HEK293 (cell line): ENCODE results near the gene GTF3C4.

Experiments used
- BCL11A ChIP-seq: fragments of 450-650 bp; formaldehyde crosslinking; IDR thresholded peaks from 2 replicates; pipeline ENCODE4 v1.5.1; 2016; ENCODE audit warnings: low read depth, missing biosample characterization, missing genetic modification characterization
- KLF7 ChIP-seq: fragments of 450-650 bp; formaldehyde crosslinking; IDR thresholded peaks from 2 replicates; pipeline ENCODE4 v1.5.1; 2016; ENCODE audit warnings: missing biosample characterization, missing genetic modification characterization, borderline replicate concordance
- KLF9 ChIP-seq: fragments of 450-650 bp; formaldehyde crosslinking; IDR thresholded peaks from 2 replicates; pipeline ENCODE4 v1.5.1; 2016; ENCODE audit warnings: missing biosample characterization, missing genetic modification characterization, low read depth
- MEIS1 ChIP-seq: sonication (generic); formaldehyde crosslinking; IDR thresholded peaks from 2 replicates; pipeline ENCODE4 v1.8.1; 2022; ENCODE audit warnings: missing genetic modification reagents, mild to moderate bottlenecking, borderline replicate concordance
- OSR2 ChIP-seq: fragments of 450-650 bp; formaldehyde crosslinking; IDR thresholded peaks from 2 replicates; pipeline ENCODE4 v1.5.1; 2016; ENCODE audit warnings: missing biosample characterization, missing genetic modification characterization
- SP3 ChIP-seq: fragments of 450-650 bp; formaldehyde crosslinking; IDR thresholded peaks from 2 replicates; pipeline ENCODE4 v1.5.1; 2016; ENCODE audit warnings: missing biosample characterization, missing genetic modification characterization
- ZBTB8A ChIP-seq: fragments of 450-650 bp; formaldehyde crosslinking; IDR thresholded peaks from 2 replicates; pipeline ENCODE4 v1.5.1; 2016; ENCODE audit warnings: missing biosample characterization, missing genetic modification characterization
- ZNF174 ChIP-seq: fragments of 450-650 bp; formaldehyde crosslinking; IDR thresholded peaks from 2 replicates; pipeline ENCODE4 v1.5.0; 2017; ENCODE audit warnings: missing biosample characterization, mild to moderate bottlenecking, missing genetic modification characterization
- ZNF19 ChIP-seq: fragments of 450-650 bp; formaldehyde crosslinking; IDR thresholded peaks from 2 replicates; pipeline ENCODE4; 2016; ENCODE audit warnings: missing biosample characterization, missing genetic modification characterization, low read depth
- ZNF23 ChIP-seq: fragments of 450-650 bp; formaldehyde crosslinking; IDR thresholded peaks from 2 replicates; pipeline ENCODE4 v1.5.1; 2016; ENCODE audit warnings: missing biosample characterization, missing genetic modification characterization, borderline replicate concordance
- ZNF266 ChIP-seq: fragments of 450-650 bp; formaldehyde crosslinking; IDR thresholded peaks from 2 replicates; pipeline ENCODE4 v1.5.1; 2016; ENCODE audit warnings: missing biosample characterization, missing genetic modification characterization, low read depth
- ZNF354C ChIP-seq: fragments of 450-650 bp; formaldehyde crosslinking; IDR thresholded peaks from 2 replicates; pipeline ENCODE4 v1.5.1; 2016; ENCODE audit warnings: missing biosample characterization, missing genetic modification characterization, low read depth, borderline replicate concordance
- ZNF366 ChIP-seq: fragments of 450-650 bp; formaldehyde crosslinking; conservative IDR thresholded peaks from 2 replicates; pipeline ENCODE4 v1.5.1; 2016; ENCODE audit warnings: missing biosample characterization, missing genetic modification characterization
- ZNF416 ChIP-seq: fragments of 450-650 bp; formaldehyde crosslinking; IDR thresholded peaks from 2 replicates; pipeline ENCODE4 v1.5.1; 2016; ENCODE audit warnings: missing biosample characterization, missing genetic modification characterization
- ZNF548 ChIP-seq: fragments of 450-650 bp; formaldehyde crosslinking; IDR thresholded peaks from 2 replicates; pipeline ENCODE4 v1.5.1; 2016; ENCODE audit warnings: missing biosample characterization, missing genetic modification characterization
- TF ChIP-seq, protein P1 (sequence below): fragments of 450-650 bp; formaldehyde crosslinking; IDR thresholded peaks from 2 replicates; pipeline ENCODE4 v1.5.1; 2016; ENCODE audit warnings: missing biosample characterization, missing genetic modification characterization
- TF ChIP-seq, protein P2 (sequence below): fragments of 450-650 bp; formaldehyde crosslinking; IDR thresholded peaks from 2 replicates; pipeline ENCODE4 v1.5.1; 2016; ENCODE audit warnings: missing biosample characterization, missing genetic modification characterization
- TF ChIP-seq, protein P3 (sequence below): fragments of 450-650 bp; formaldehyde crosslinking; IDR thresholded peaks from 2 replicates; pipeline ENCODE4 v1.5.1; 2017; ENCODE audit warnings: missing biosample characterization, missing genetic modification characterization
- TF ChIP-seq, protein P4 (sequence below): fragments of 450-650 bp; formaldehyde crosslinking; IDR thresholded peaks from 2 replicates; pipeline ENCODE4 v1.5.1; 2016; ENCODE audit warnings: missing biosample characterization, missing genetic modification characterization
- TF ChIP-seq, protein P5 (sequence below): fragments of 450-650 bp; formaldehyde crosslinking; IDR thresholded peaks from 2 replicates; pipeline ENCODE4 v1.5.1; 2016; ENCODE audit warnings: missing biosample characterization, missing genetic modification characterization
- TF ChIP-seq, protein P6 (sequence below): fragments of 450-650 bp; formaldehyde crosslinking; IDR thresholded peaks from 2 replicates; pipeline ENCODE4 v1.5.1; 2017; ENCODE audit warnings: missing biosample characterization, missing genetic modification characterization

GTF3C4 gene

DNA sequence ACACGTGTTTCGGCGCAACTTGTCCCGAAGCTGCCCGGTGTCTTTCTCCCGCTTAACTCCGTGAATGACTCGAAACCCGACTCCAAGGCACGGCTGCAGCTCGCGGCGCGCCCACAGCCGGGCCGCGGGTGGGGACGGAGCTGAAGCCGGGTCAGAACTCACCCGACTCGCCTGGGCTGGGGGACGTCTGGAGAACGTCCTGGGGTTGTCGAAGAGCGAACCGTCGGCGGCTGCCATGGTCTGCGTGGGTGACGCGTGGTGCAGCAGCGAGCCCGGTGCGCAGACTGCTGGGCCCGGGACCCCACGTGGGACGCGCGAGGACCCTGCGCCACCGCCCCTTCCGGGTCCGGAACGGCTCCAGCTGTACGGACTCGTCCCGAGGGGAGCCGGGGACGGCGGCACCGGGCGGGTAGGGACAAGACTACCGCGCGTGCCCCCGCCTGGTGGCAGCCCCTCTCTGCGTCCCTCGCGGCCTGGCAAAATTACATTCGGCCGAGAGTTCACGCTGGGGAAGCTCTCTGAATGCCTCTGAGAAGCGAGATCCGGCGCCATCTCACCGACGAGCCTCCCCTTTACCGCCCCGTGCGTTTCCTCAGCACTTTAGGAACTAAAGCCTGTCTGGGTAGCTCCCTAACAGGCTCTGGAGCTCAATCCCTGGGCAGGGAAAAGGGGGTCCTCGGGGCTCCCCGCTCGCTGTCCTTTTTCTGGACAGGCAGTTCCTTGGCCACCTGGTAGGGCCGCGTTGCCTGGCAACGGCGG, 387 bp upstream of the GTF3C4 start, which contains the start of gene DDX31 (continued):
- TF ChIP-seq, protein P1, sequence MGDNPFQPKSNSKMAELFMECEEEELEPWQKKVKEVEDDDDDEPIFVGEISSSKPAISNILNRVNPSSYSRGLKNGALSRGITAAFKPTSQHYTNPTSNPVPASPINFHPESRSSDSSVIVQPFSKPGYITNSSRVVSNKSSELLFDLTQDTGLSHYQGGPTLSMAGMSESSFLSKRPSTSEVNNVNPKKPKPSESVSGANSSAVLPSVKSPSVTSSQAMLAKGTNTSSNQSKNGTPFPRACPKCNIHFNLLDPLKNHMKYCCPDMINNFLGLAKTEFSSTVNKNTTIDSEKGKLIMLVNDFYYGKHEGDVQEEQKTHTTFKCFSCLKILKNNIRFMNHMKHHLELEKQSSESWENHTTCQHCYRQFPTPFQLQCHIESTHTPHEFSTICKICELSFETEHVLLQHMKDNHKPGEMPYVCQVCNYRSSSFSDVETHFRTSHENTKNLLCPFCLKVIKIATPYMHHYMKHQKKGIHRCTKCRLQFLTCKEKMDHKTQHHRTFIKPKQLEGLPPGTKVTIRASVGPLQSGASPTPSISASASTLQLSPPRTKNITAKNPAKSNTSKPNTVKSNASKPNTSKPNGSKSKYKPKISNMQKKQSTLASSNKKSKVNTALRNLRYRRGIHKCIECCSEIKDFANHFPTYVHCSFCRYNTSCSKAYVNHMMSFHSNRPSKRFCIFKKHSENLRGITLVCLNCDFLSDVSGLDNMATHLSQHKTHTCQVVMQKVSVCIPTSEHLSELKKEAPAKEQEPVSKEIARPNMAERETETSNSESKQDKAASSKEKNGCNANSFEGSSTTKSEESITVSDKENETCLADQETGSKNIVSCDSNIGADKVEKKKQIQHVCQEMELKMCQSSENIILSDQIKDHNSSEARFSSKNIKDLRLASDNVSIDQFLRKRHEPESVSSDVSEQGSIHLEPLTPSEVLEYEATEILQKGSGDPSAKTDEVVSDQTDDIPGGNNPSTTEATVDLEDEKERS, result peak; percentile 7; the same call in 1 of the 2 replicates
- TF ChIP-seq ZNF266 (no peak), ZNF366 (tag by site-specific recombination) (0 out of 2 replicates have a peak, but pooled peaks have one; percentile 15), ZNF19 (tag by site-specific recombination) (no peak), ZNF174 (tag by site-specific recombination) (no peak), SP3 (tag by site-specific recombination) (peak; percentile 57), ZNF354C (tag by site-specific recombination) (no peak), OSR2 (tag by site-specific recombination) (peak; percentile 15; the same call in 1 of the 2 replicates), MEIS1 (no peak), ZNF548 (tag by site-specific recombination) (no peak), BCL11A (no peak), KLF7 (tag by site-specific recombination) (peak; percentile 86), ZNF23 (tag by site-specific recombination) (no peak), ZBTB8A (tag by site-specific recombination) (peak; percentile 64), ZNF416 (tag by site-specific recombination) (no peak), KLF9 (peak; percentile 94)
- TF ChIP-seq, protein P2, sequence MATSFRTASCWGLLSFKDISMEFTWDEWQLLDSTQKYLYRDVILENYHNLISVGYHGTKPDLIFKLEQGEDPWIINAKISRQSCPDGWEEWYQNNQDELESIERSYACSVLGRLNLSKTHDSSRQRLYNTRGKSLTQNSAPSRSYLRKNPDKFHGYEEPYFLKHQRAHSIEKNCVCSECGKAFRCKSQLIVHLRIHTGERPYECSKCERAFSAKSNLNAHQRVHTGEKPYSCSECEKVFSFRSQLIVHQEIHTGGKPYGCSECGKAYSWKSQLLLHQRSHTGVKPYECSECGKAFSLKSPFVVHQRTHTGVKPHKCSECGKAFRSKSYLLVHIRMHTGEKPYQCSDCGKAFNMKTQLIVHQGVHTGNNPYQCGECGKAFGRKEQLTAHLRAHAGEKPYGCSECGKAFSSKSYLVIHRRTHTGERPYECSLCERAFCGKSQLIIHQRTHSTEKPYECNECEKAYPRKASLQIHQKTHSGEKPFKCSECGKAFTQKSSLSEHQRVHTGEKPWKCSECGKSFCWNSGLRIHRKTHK (tag by site-specific recombination), result no peak
- TF ChIP-seq, protein P3, sequence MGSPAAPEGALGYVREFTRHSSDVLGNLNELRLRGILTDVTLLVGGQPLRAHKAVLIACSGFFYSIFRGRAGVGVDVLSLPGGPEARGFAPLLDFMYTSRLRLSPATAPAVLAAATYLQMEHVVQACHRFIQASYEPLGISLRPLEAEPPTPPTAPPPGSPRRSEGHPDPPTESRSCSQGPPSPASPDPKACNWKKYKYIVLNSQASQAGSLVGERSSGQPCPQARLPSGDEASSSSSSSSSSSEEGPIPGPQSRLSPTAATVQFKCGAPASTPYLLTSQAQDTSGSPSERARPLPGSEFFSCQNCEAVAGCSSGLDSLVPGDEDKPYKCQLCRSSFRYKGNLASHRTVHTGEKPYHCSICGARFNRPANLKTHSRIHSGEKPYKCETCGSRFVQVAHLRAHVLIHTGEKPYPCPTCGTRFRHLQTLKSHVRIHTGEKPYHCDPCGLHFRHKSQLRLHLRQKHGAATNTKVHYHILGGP (tag by site-specific recombination), result no peak
- TF ChIP-seq, protein P4, sequence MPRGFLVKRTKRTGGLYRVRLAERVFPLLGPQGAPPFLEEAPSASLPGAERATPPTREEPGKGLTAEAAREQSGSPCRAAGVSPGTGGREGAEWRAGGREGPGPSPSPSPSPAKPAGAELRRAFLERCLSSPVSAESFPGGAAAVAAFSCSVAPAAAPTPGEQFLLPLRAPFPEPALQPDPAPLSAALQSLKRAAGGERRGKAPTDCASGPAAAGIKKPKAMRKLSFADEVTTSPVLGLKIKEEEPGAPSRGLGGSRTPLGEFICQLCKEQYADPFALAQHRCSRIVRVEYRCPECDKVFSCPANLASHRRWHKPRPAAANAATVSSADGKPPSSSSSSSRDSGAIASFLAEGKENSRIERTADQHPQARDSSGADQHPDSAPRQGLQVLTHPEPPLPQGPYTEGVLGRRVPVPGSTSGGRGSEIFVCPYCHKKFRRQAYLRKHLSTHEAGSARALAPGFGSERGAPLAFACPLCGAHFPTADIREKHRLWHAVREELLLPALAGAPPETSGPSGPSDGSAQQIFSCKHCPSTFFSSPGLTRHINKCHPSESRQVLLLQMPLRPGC, result peak; percentile 44; the same call in 1 of the 2 replicates
- TF ChIP-seq, protein P5, sequence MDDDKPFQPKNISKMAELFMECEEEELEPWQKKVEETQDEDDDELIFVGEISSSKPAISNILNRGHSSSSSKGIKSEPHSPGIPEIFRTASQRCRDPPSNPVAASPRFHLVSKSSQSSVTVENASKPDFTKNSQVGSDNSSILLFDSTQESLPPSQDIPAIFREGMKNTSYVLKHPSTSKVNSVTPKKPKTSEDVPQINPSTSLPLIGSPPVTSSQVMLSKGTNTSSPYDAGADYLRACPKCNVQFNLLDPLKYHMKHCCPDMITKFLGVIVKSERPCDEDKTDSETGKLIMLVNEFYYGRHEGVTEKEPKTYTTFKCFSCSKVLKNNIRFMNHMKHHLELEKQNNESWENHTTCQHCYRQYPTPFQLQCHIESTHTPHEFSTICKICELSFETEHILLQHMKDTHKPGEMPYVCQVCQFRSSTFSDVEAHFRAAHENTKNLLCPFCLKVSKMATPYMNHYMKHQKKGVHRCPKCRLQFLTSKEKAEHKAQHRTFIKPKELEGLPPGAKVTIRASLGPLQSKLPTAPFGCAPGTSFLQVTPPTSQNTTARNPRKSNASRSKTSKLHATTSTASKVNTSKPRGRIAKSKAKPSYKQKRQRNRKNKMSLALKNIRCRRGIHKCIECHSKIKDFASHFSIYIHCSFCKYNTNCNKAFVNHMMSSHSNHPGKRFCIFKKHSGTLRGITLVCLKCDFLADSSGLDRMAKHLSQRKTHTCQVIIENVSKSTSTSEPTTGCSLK, result no peak
- TF ChIP-seq, protein P6, sequence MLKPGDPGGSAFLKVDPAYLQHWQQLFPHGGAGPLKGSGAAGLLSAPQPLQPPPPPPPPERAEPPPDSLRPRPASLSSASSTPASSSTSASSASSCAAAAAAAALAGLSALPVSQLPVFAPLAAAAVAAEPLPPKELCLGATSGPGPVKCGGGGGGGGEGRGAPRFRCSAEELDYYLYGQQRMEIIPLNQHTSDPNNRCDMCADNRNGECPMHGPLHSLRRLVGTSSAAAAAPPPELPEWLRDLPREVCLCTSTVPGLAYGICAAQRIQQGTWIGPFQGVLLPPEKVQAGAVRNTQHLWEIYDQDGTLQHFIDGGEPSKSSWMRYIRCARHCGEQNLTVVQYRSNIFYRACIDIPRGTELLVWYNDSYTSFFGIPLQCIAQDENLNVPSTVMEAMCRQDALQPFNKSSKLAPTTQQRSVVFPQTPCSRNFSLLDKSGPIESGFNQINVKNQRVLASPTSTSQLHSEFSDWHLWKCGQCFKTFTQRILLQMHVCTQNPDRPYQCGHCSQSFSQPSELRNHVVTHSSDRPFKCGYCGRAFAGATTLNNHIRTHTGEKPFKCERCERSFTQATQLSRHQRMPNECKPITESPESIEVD (tag by site-specific recombination), result no peak
